MM.1S (cell line): ENCODE data around the gene PITX3.

Experiments used
- DNase-seq: peaks from one replicate; pipeline ENCODE4 v3.0.0-alpha.2; 2015
- H2AFZ ChIP-seq: fragments of 300-600 bp; sonication (generic); 2 replicates; pipeline ENCODE4 v1.6.0; 2016; ENCODE audit warnings: antibody characterized with exemption, low read length
- H3F3A ChIP-seq: fragments of 300-600 bp; sonication (generic); 2 replicates; pipeline ENCODE4 v1.6.1; 2016; ENCODE audit warnings: mild to moderate bottlenecking, antibody characterized with exemption, low read length, moderate library complexity, mixed read lengths; ENCODE audit not compliant: insufficient read depth
- H3K27ac ChIP-seq: fragments of 300-600 bp; sonication (generic); 2 replicates; pipeline ENCODE4 v1.5.1; 2016; ENCODE audit warnings: mild to moderate bottlenecking, low read length
- H3K27me3 ChIP-seq: fragments of 300-600 bp; sonication (generic); replicated peaks from 2 replicates; pipeline ENCODE4 v1.6.0; 2016; ENCODE audit warnings: low read length; ENCODE audit not compliant: insufficient read depth
- H3K36me3 ChIP-seq: fragments of 300-600 bp; sonication (generic); replicated peaks from 2 replicates; pipeline ENCODE4 v1.6.1; 2016; ENCODE audit warnings: mild to moderate bottlenecking, low read length, mixed read lengths; ENCODE audit not compliant: insufficient read depth
- H3K4me1 ChIP-seq: fragments of 300-600 bp; sonication (generic); 2 replicates; pipeline ENCODE4 v1.6.1; 2016; ENCODE audit warnings: low read length, mixed read lengths
- H3K4me2 ChIP-seq: fragments of 300-600 bp; sonication (generic); 2 replicates; pipeline ENCODE4 v1.6.0; 2016; ENCODE audit warnings: low read depth, low read length
- H3K4me3 ChIP-seq: fragments of 300-600 bp; sonication (generic); 2 replicates; pipeline ENCODE4 v1.5.1; 2016; ENCODE audit warnings: low read length, mixed read lengths
- H3K79me2 ChIP-seq: fragments of 300-600 bp; sonication (generic); 2 replicates; pipeline ENCODE4 v1.6.1; 2016; ENCODE audit warnings: mixed run types, low read length, mixed read lengths
- H3K9ac ChIP-seq: fragments of 300-600 bp; sonication (generic); 2 replicates; pipeline ENCODE4 v1.6.1; 2016; ENCODE audit warnings: low read length, mixed read lengths
- H3K9me2 ChIP-seq: fragments of 300-600 bp; sonication (generic); replicated peaks from 2 replicates; pipeline ENCODE4 v1.6.1; 2016; ENCODE audit warnings: mild to moderate bottlenecking, low read length, mixed read lengths; ENCODE audit not compliant: insufficient read depth
- H3K9me3 ChIP-seq: fragments of 300-600 bp; sonication (generic); replicated peaks from 2 replicates; pipeline ENCODE4 v1.6.1; 2016; ENCODE audit warnings: mild to moderate bottlenecking, low read length, mixed read lengths; ENCODE audit not compliant: insufficient read depth
- H4K20me1 ChIP-seq: fragments of 300-600 bp; sonication (generic); 2 replicates; pipeline ENCODE4 v1.6.1; 2016; ENCODE audit warnings: mild to moderate bottlenecking, low read length, moderate library complexity, mixed read lengths; ENCODE audit not compliant: insufficient read depth
- CTCF ChIP-seq: fragments of 300-600 bp; sonication (generic); IDR thresholded peaks from 2 replicates; pipeline ENCODE4 v1.5.1; 2016; ENCODE audit warnings: antibody characterized with exemption, low read length, mixed read lengths
- EZH2 ChIP-seq: fragments of 300-600 bp; sonication (generic); optimal IDR thresholded peaks from 2 replicates; pipeline ENCODE3; 2017; ENCODE audit warnings: low read depth, mild to moderate bottlenecking, antibody characterized with exemption, low read length, mixed read lengths
- EZH2phosphoT487 ChIP-seq: fragments of 300-600 bp; sonication (generic); IDR thresholded peaks from 2 replicates; pipeline ENCODE4 v1.6.1; 2018; ENCODE audit warnings: antibody characterized with exemption, low read length

PITX3 gene

DNA sequence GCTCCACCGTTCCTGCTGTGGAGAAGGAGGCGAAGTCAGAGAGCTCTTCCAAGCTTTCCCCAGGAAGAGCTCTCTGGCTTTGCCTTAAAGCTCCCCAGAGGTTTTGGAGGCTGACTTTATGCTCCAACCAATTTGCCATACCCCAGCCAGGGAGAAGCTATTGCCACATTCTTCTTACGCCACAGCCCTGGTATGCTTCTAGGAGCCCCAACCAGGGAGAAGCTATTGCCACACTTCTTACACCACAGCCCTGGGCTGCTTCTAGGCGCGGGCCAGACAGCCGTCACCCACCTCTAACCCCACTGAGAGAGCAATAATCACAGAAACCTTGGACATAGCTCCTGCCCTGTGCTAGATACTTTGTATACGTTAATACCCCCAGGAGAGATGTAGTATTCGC is 14.3 kb downstream of the PITX3 start:
- Histone ChIP-seq H3K27ac (no peak overlapping the region), H3K4me3 (no peak overlapping the region), H3K79me2 (no peaks in the 10 kb centered on the region), H3K27me3 (peaks cover 38% of the 10 kb centered on the region), H3K9me2 (no peaks in the 10 kb centered on the region), H3K9ac (no peak overlapping the region), H3K4me2 (no peak overlapping the region), H3K9me3 (no peaks in the 10 kb centered on the region), H3K36me3 (no peaks in the 10 kb centered on the region), H3F3A (no peaks in the 10 kb centered on the region), H3K4me1 (peaks cover 9% of the 10 kb centered on the region), H4K20me1 (no peaks in the 10 kb centered on the region), H2AFZ (no peak overlapping the region)
- TF ChIP-seq EZH2phosphoT487 (no peak), EZH2 (no peak), CTCF (no peak)
- no peak for DNase-seq

DNA sequence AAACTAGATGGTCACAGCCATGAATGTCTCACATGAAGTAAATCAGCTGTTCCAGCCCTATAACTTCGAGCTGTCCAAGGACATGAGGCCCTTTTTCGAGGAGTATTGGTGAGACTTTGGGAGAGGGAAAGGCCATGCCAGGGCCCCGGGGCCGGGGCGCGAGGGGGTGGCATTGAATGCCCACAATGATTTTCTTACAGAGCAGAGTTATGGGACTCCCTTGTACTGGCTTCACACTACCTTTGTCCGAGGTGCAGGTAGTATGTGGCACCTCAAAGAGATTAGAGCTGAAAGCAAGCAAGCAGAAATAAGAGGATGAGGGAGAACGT is 14.8 kb downstream of the PITX3 start:
- no peaks in the 10 kb centered on the region for H3K9me3 ChIP-seq
- no peak for DNase-seq
- peak overlapping the region; percentile 90 for H3K4me2 ChIP-seq
- no peaks in the 10 kb centered on the region for H3F3A ChIP-seq
- H3K27ac ChIP-seq: no peak overlapping the region
- H2AFZ ChIP-seq: peak overlapping the region; percentile 64; the same call in 1 of the 2 replicates
- H3K4me3 ChIP-seq: peak overlapping the region; percentile 28; the same call in 1 of the 2 replicates
- peaks cover 9% of the 10 kb centered on the region for H3K4me1 ChIP-seq
- H3K36me3 ChIP-seq: no peaks in the 10 kb centered on the region
- H3K9me2 ChIP-seq: no peaks in the 10 kb centered on the region
- no peak overlapping the region for H3K9ac ChIP-seq
- no peaks in the 10 kb centered on the region for H3K79me2 ChIP-seq
- no peak for TF ChIP-seq EZH2phosphoT487
- no peak for TF ChIP-seq CTCF
- no peak for TF ChIP-seq EZH2
- H3K27me3 ChIP-seq: peaks cover 37% of the 10 kb centered on the region
- H4K20me1 ChIP-seq: no peaks in the 10 kb centered on the region

DNA sequence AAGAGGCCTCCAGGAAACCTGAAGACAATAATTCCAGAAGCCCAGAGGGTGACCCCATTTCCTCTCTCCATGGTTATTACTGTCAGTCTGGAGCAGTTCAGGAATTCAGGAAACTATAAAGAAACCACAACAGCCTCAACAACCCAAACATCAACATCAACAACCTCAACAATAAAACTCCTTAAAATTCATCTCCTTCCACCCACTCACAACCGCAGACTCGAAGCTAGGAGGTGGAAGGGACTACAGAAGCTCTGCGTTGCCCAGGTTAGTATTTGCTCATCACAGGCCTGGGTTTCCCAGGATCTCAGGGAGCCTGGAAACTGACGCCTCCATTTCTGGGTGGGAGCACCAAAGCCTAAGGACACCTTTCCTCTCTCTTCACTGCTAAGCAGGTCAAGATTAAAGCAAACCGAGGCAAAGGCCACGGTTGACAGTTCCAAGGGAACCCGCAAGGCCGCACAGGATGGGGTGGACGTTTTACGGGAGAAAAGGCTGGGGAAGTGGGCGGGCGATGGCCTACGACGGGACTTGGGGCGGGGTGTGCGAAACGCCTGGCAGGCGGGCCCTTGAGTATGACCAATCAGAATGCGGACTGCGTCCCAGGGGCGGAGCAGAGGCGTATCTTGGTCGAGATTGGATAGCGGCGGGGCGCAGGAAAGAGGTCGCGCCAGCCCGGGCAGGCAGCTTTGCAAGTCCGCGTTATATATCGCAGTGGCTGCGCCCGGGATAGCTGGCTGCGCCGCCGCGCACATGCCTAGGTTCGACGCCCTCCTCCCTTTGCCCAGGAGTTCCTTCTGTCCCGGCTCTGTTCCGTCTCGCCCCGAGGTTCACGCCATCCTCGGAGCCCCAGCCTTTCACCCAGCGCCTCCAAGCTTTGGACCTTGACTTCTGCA is 15.4 kb downstream of the PITX3 start, which contains the start of gene ELOVL3:
Gene ELOVL3, plus strand, starts transcription at position 654 of the 896 bp plus-strand sequence. CDS start 250 bp downstream, outside the sequence.
- peaks cover 9% of the 10 kb centered on the region for H3K4me1 ChIP-seq
- no peaks in the 10 kb centered on the region for H3F3A ChIP-seq
- H2AFZ ChIP-seq: peak within 1 kb of the TSS; percentile 94
- H3K27me3 ChIP-seq: peaks cover 31% of the 10 kb centered on the region
- peak; percentile 96 for DNase-seq
- no peak within 1 kb of the TSS for H3K27ac ChIP-seq
- no peaks in the 10 kb centered on the region for H3K9me3 ChIP-seq
- TF ChIP-seq CTCF (no peak), EZH2phosphoT487 (no peak), EZH2 (no peak)
- H3K9me2 ChIP-seq: no peaks in the 10 kb centered on the region
- H3K9ac ChIP-seq: peak within 1 kb of the TSS; percentile 24; the same call in 1 of the 2 replicates
- peak within 1 kb of the TSS; percentile 53 for H3K4me3 ChIP-seq
- H3K4me2 ChIP-seq: peak within 1 kb of the TSS; percentile 90
- H3K36me3 ChIP-seq: no peaks in the 10 kb centered on the region
- no peaks in the 10 kb centered on the region for H4K20me1 ChIP-seq
- no peaks in the 10 kb centered on the region for H3K79me2 ChIP-seq
